GM12878 (cell line): ENCODE data around the gene TBC1D19. TPM values are rescaled to one million over a fixed set of nuclear protein-coding genes. Genes with fewer than 3 reads are reported as not detected.

ENCODE experiments used
- ATAC-seq: fragments of 200-7000 bp; cut with Tn5 transposase; 3 replicates; pipeline ENCODE4 v1.9.1; 2020; ENCODE audit warnings: mild to moderate bottlenecking, moderate library complexity
- BruUV-seq: library from RNA; stranded (reverse); fragments of 400-500 nt; replicated peaks from 2 replicates; lab custom pipeline; 2021; lab: Mats Ljungman, UMichigan
- CTCF ChIA-PET: fragments of 300-600 bp; sonication (Branson Sonifier 250); formaldehyde crosslinking; extraction: SDS; loops from one replicate; lab custom pipeline; 2021; ENCODE audit warnings: inconsistent platforms; lab: Yijun Ruan, JAX
- POLR2A ChIA-PET: fragments of 350-600 bp; formaldehyde crosslinking; extraction: SDS; loops from one replicate; lab custom pipeline; 2021; ENCODE audit warnings: inconsistent platforms; lab: Charles Lee
- RAD21 ChIA-PET: fragments of 300-600 bp; sonication (Branson Sonifier 250); formaldehyde crosslinking; loops from one replicate; lab custom pipeline; 2023; ENCODE audit warnings: antibody characterized with exemption; ENCODE audit not compliant: unreplicated experiment; lab: Charles Lee
- SMC1A ChIA-PET: fragments of 300-600 bp; sonication (Branson Sonifier 250); formaldehyde crosslinking; loops from one replicate; lab custom pipeline; 2023; ENCODE audit not compliant: unreplicated experiment, uncharacterized antibody; lab: Charles Lee
- DNase-seq: peaks from one replicate; pipeline ENCODE4 v3.0.0-alpha.2; 2011; ENCODE audit warnings: low read depth, low spot score
- FAIRE-seq: peaks from 3 replicates; lab custom pipeline; 2011; peaks lifted over from hg19 to GRCh38; lab: Jason Lieb, UNC
- H2AFZ ChIP-seq: 2 replicates; pipeline ENCODE4 v1.6.0; 2011; ENCODE audit warnings: low read depth, low read length, control low read depth; ENCODE audit not compliant: control insufficient read depth
- H3K27ac ChIP-seq: 2 replicates; pipeline ENCODE4 v1.5.1; 2011; ENCODE audit warnings: control low read depth; ENCODE audit not compliant: control insufficient read depth, insufficient read depth
- H3K27me3 ChIP-seq, 2 experiments: replicated peaks in 1 of 2; 2 replicates each; pipeline versions ENCODE4 v1.6.0 to v1.6.1; 2011; ENCODE audit warnings: low read length in 1 of 2; ENCODE audit not compliant: control insufficient read depth in 2 of 2, insufficient read depth in 2 of 2
- H3K36me3 ChIP-seq, 2 experiments: 2 replicates each; pipeline ENCODE4 v1.5.1; 2011; ENCODE audit warnings: low read length in 1 of 2; ENCODE audit not compliant: control insufficient read depth in 2 of 2, insufficient read depth in 2 of 2
- H3K4me1 ChIP-seq: 2 replicates; pipeline ENCODE4 v1.6.1; 2011; ENCODE audit warnings: mild to moderate bottlenecking, low read length, moderate library complexity, mixed read lengths; ENCODE audit not compliant: control insufficient read depth, insufficient read depth
- H3K4me2 ChIP-seq: 2 replicates; pipeline ENCODE4 v1.6.0; 2011; ENCODE audit warnings: control low read depth; ENCODE audit not compliant: control insufficient read depth, insufficient read depth
- H3K4me3 ChIP-seq: fragments of 200-600 bp; sonication (generic); 2 replicates; pipeline ENCODE4 v1.5.1; 2016
- H3K79me2 ChIP-seq: 2 replicates; pipeline ENCODE4 v1.6.0; 2011; ENCODE audit warnings: low read length; ENCODE audit not compliant: control insufficient read depth, insufficient read depth
- H3K9ac ChIP-seq: 2 replicates; pipeline ENCODE4 v1.8.0; 2011; ENCODE audit warnings: low read length, control low read depth, mixed read lengths; ENCODE audit not compliant: control insufficient read depth, insufficient read depth
- H3K9me3 ChIP-seq: replicated peaks from 3 replicates; pipeline ENCODE4 v1.5.1; 2011; ENCODE audit warnings: mild to moderate bottlenecking, low read length; ENCODE audit not compliant: control insufficient read depth, insufficient read depth
- H4K20me1 ChIP-seq: 2 replicates; pipeline ENCODE4 v1.6.0; 2011; ENCODE audit not compliant: control insufficient read depth, insufficient read depth
- BACH1 ChIP-seq: fragments of 450-650 bp; IDR thresholded peaks from 2 replicates; pipeline ENCODE4 v1.6.1; 2017; ENCODE audit warnings: mild to moderate bottlenecking, borderline replicate concordance
- CHD4 ChIP-seq: fragments of 200-600 bp; sonication (generic); IDR thresholded peaks from 2 replicates; pipeline ENCODE4 v1.6.1; 2016; ENCODE audit warnings: mild to moderate bottlenecking
- LARP7 ChIP-seq: fragments of 450-650 bp; IDR thresholded peaks from 2 replicates; pipeline ENCODE4 v1.6.1; 2017; ENCODE audit warnings: mild to moderate bottlenecking
- MEF2B ChIP-seq: fragments of 450-650 bp; IDR thresholded peaks from 2 replicates; pipeline ENCODE4 v1.6.1; 2018; ENCODE audit warnings: mild to moderate bottlenecking, moderate library complexity; ENCODE audit not compliant: partially characterized antibody, poor library complexity, severe bottlenecking
- MYC ChIP-seq: IDR thresholded peaks from 2 replicates; pipeline ENCODE4 v1.6.1; 2011; ENCODE audit warnings: mild to moderate bottlenecking, low read length, moderate library complexity, inconsistent platforms; ENCODE audit not compliant: insufficient read depth, insufficient replicate concordance, insufficient read length, severe bottlenecking
- NFIC ChIP-seq: IDR thresholded peaks from 2 replicates; pipeline ENCODE4 v1.6.1; 2012; ENCODE audit warnings: low read depth, mild to moderate bottlenecking, inconsistent platforms, low read length, moderate library complexity
- NFYA ChIP-seq: IDR thresholded peaks from 2 replicates; pipeline ENCODE4 v1.6.1; 2011; ENCODE audit warnings: low read depth, mild to moderate bottlenecking, low read length, improper control_type of control experiment, borderline replicate concordance
- RAD51 ChIP-seq: fragments of 450-650 bp; IDR thresholded peaks from 2 replicates; pipeline ENCODE4 v1.6.1; 2016; ENCODE audit warnings: moderate library complexity, mild to moderate bottlenecking, inconsistent platforms
- RBBP5 ChIP-seq: fragments of 200-600 bp; sonication (generic); conservative IDR thresholded peaks from 2 replicates; pipeline ENCODE4 v1.6.1; 2016
- SIN3A ChIP-seq: IDR thresholded peaks from 2 replicates; pipeline ENCODE4 v1.6.1; 2012; ENCODE audit warnings: low read depth, low read length, improper control_type of control experiment
- SPI1 ChIP-seq: IDR thresholded peaks from 2 replicates; pipeline ENCODE4 v1.6.1; 2011; ENCODE audit warnings: low read depth, mild to moderate bottlenecking, low read length, moderate library complexity, borderline replicate concordance; ENCODE audit not compliant: insufficient read depth
- TCF3 ChIP-seq: IDR thresholded peaks from 2 replicates; pipeline ENCODE4 v1.6.1; 2012; ENCODE audit warnings: low read depth, mild to moderate bottlenecking, low read length, borderline replicate concordance; ENCODE audit not compliant: insufficient read depth
- WGBS: methylation state at CpG from one replicate; pipeline ENCODE4 v1.1.6; 2016; ENCODE audit warnings: low lambda C conversion rate; ENCODE audit not compliant: insufficient replicate concordance, insufficient coverage; ENCODE audit errors: missing lambda C conversion rate; 5-methylcytosine and 5-hydroxymethylcytosine counted together
- in situ Hi-C: fragments of 300-500 bp; cut with MboI; formaldehyde crosslinking; loops from 9 replicates; pipeline ENCODE4 v1.14.3; 2018; ENCODE audit warnings: mixed read lengths
- intact Hi-C: fragments of 100-400 bp; cut with micrococcal nuclease; formaldehyde crosslinking; loops from one replicate; pipeline ENCODE4 v1.14.2; 2022; ENCODE audit not compliant: unreplicated experiment
- polyA plus RNA-seq, 11 experiments: library from polyadenylated mRNA; depleted of rRNA in 4 of 11; unstranded in 6 of 11; stranded (reverse) in 5 of 11; fragments of >200 nt; fragmentation: Nextera tagmentation in 4 of 11; fragmentation: Illumina TruSeq in 1 of 11; extraction: Ambion mirVana in 4 of 11; extraction: Trizol in 1 of 11; gene quantifications; 1 replicate in 1 of 11; 2 replicates in 10 of 11; pipeline versions ENCODE4 v1.2.1 to v1.2.3, GENCODE V29; 2011 to 2016; ENCODE audit warnings: inconsistent platforms in 2 of 11, missing spikeins in 2 of 11, low read depth in 1 of 11
- total RNA-seq, 4 experiments: library from RNA; depleted of rRNA in 3 of 4; stranded (reverse); fragments of >200 nt in 3 of 4; fragmentation: Illumina TruSeq in 1 of 4; extraction: Trizol in 1 of 4; gene quantifications; 2 replicates each; pipeline versions ENCODE4 v1.2.1 to v1.2.3, GENCODE V29; 2013 to 2021
- TF ChIP-seq, protein P1 (sequence below): fragments of 450-650 bp; IDR thresholded peaks from 2 replicates; pipeline ENCODE4 v1.6.1; 2018; ENCODE audit warnings: borderline replicate concordance, mild to moderate bottlenecking; ENCODE audit not compliant: partially characterized antibody
- TF ChIP-seq, protein P2 (sequence below): IDR thresholded peaks from 2 replicates; pipeline ENCODE4 v1.6.1; 2012; ENCODE audit warnings: mild to moderate bottlenecking, low read depth, low read length
- TF ChIP-seq, protein P3 (sequence below): fragments of 450-650 bp; formaldehyde crosslinking; IDR thresholded peaks from 2 replicates; pipeline ENCODE4 v1.5.0; 2022; ENCODE audit warnings: mild to moderate bottlenecking, missing genetic modification characterization

Gene TBC1D19
- total and polyA plus RNA-seq, 10 of the 15 experiments (the other 5 are each of a cell fraction or from before 2014, with no cell fraction given) = 0.29 to 3.9 (median 2.1) TPM

DNA sequence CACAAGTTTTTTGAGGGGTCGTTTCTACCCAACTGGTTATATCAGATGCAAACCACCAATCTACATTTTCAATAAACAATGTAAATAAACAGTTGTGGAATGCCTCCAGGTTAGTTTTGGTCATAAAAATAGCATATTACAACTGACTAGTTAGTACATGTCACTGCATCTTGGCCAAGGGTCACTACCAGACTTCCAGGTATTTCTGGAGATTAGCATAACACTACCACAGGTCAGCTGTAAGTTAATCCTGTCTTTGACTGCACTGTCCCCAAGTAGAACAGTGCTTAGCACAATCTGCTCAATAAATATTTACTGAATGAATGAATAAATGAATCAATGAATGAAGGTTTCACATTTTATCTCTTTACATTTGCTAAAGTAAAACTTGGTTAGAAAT lies 64.4 kb downstream of the TBC1D19 start (continued):
- TF ChIP-seq, protein P1, sequence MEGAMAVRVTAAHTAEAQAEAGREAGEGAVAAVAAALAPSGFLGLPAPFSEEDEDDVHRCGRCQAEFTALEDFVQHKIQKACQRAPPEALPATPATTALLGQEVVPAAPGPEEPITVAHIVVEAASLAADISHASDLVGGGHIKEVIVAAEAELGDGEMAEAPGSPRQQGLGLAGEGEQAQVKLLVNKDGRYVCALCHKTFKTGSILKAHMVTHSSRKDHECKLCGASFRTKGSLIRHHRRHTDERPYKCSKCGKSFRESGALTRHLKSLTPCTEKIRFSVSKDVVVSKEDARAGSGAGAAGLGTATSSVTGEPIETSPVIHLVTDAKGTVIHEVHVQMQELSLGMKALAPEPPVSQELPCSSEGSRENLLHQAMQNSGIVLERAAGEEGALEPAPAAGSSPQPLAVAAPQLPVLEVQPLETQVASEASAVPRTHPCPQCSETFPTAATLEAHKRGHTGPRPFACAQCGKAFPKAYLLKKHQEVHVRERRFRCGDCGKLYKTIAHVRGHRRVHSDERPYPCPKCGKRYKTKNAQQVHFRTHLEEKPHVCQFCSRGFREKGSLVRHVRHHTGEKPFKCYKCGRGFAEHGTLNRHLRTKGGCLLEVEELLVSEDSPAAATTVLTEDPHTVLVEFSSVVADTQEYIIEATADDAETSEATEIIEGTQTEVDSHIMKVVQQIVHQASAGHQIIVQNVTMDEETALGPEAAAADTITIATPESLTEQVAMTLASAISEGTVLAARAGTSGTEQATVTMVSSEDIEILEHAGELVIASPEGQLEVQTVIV = no peak
- TF ChIP-seq LARP7 = no peak
- no peak for TF ChIP-seq CHD4
- no peak for TF ChIP-seq SIN3A
- no peak for TF ChIP-seq RAD51
- TF ChIP-seq TCF3 = no peak
- no peak for TF ChIP-seq RBBP5
- no peak for TF ChIP-seq NFIC
- no peak for TF ChIP-seq MEF2B
- no peak for TF ChIP-seq SPI1

DNA sequence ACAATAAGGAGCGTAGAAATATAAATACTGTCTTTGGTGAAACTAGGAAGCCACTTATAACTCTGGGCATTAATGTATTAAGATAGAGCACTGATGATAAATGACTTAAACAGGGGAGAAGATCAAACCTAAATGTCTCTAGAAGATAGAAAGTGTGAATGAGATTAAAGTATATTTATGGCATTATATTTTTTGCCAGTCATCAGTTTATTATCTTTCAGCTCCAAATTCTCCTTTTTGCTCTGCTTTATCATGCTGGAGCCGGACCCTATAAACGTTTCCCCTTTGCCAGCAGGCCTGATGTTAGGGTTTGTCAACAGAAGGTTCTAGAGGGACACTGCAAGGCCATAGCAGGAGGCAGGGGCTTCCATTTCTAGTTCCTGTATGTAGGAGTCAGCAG lies 76.4 kb downstream of the TBC1D19 start:
- 78% methylated on average over 3 of the region's 3 CpGs for WGBS
- TF ChIP-seq BACH1 = no peak
- no peak for TF ChIP-seq MYC
- TF ChIP-seq, protein P2, sequence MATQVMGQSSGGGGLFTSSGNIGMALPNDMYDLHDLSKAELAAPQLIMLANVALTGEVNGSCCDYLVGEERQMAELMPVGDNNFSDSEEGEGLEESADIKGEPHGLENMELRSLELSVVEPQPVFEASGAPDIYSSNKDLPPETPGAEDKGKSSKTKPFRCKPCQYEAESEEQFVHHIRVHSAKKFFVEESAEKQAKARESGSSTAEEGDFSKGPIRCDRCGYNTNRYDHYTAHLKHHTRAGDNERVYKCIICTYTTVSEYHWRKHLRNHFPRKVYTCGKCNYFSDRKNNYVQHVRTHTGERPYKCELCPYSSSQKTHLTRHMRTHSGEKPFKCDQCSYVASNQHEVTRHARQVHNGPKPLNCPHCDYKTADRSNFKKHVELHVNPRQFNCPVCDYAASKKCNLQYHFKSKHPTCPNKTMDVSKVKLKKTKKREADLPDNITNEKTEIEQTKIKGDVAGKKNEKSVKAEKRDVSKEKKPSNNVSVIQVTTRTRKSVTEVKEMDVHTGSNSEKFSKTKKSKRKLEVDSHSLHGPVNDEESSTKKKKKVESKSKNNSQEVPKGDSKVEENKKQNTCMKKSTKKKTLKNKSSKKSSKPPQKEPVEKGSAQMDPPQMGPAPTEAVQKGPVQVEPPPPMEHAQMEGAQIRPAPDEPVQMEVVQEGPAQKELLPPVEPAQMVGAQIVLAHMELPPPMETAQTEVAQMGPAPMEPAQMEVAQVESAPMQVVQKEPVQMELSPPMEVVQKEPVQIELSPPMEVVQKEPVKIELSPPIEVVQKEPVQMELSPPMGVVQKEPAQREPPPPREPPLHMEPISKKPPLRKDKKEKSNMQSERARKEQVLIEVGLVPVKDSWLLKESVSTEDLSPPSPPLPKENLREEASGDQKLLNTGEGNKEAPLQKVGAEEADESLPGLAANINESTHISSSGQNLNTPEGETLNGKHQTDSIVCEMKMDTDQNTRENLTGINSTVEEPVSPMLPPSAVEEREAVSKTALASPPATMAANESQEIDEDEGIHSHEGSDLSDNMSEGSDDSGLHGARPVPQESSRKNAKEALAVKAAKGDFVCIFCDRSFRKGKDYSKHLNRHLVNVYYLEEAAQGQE = no peak
- no peak for TF ChIP-seq NFYA
- TF ChIP-seq, protein P3, sequence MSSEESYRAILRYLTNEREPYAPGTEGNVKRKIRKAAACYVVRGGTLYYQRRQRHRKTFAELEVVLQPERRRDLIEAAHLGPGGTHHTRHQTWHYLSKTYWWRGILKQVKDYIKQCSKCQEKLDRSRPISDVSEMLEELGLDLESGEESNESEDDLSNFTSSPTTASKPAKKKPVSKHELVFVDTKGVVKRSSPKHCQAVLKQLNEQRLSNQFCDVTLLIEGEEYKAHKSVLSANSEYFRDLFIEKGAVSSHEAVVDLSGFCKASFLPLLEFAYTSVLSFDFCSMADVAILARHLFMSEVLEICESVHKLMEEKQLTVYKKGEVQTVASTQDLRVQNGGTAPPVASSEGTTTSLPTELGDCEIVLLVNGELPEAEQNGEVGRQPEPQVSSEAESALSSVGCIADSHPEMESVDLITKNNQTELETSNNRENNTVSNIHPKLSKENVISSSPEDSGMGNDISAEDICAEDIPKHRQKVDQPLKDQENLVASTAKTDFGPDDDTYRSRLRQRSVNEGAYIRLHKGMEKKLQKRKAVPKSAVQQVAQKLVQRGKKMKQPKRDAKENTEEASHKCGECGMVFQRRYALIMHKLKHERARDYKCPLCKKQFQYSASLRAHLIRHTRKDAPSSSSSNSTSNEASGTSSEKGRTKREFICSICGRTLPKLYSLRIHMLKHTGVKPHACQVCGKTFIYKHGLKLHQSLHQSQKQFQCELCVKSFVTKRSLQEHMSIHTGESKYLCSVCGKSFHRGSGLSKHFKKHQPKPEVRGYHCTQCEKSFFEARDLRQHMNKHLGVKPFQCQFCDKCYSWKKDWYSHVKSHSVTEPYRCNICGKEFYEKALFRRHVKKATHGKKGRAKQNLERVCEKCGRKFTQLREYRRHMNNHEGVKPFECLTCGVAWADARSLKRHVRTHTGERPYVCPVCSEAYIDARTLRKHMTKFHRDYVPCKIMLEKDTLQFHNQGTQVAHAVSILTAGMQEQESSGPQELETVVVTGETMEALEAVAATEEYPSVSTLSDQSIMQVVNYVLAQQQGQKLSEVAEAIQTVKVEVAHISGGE (CRISPR knock-in tag) = no peak

More for the DNA sequence above, 76.4 kb downstream of the TBC1D19 start:
- ChIA-PET SMC1A (no interaction called here), RAD21 (no interaction called here), CTCF (no interaction called here), POLR2A (no interaction called here)
- H3K9ac ChIP-seq = no peak overlapping the region
- H3K79me2 ChIP-seq = no peaks in the 10 kb centered on the region
- ATAC-seq (no peak), FAIRE-seq (no peak), DNase-seq (no peak)
- H3K4me2 ChIP-seq = no peak overlapping the region
- no peak overlapping the region for H3K27ac ChIP-seq
- H3K4me3 ChIP-seq = no peak overlapping the region
- H3K36me3 ChIP-seq = no peaks in the 10 kb centered on the region
- no peaks in the 10 kb centered on the region for H3K4me1 ChIP-seq
- H4K20me1 ChIP-seq = no peaks in the 10 kb centered on the region
- no TSS peak for BruUV-seq
- no peaks in the 10 kb centered on the region for H3K27me3 ChIP-seq
- in situ Hi-C loops = no loop called here
- intact Hi-C loops = no loop called here
- H2AFZ ChIP-seq = no peak overlapping the region
- no peaks in the 10 kb centered on the region for H3K9me3 ChIP-seq
